Pons (tissue), 1 donor: ENCODE measurements around the gene FBL.

Source experiments
- DNase-seq: peaks from one replicate; pipeline ENCODE4 v3.0.0-alpha.2; 2016; ENCODE audit warnings: low spot score

The FBL gene

GRCh38 chr19:39842693-39843435, 3.3 kb downstream of the FBL start:
- DNase-seq: no peak

- no peak for DNase-seq
Observed at GRCh38 chr19:39841041-39841440, 5.1 kb downstream of the FBL start.

GRCh38 chr19:39840492-39840891, 5.7 kb downstream of the FBL start:
- no peak for DNase-seq

GRCh38 chr19:39839678-39840327, 6.4 kb downstream of the FBL start:
- DNase-seq: no peak

- DNase-seq: no peak
Observed at GRCh38 chr19:39838569-39838968, 7.6 kb downstream of the FBL start.

GRCh38 chr19:39837978-39838377, 8.2 kb downstream of the FBL start:
- no peak for DNase-seq

GRCh38 chr19:39834287-39834841, 11.8 kb downstream of the FBL start:
- DNase-seq: no peak

GRCh38 chr19:39833464-39834286, 12.5 kb downstream of the FBL start, which contains the start of gene DYRK1B:
DYRK1B (minus strand) TSS chr19:39834162; CDS start chr19:39831867, 2,295 bp downstream.
- DNase-seq: peak; percentile 98

GRCh38 chr19:39833160-39833463, 13.1 kb downstream of the FBL start:
- no peak for DNase-seq

GRCh38 chr19:39832341-39833083, 13.7 kb downstream of the FBL start:
- no peak for DNase-seq

- DNase-seq: no peak
Observed at GRCh38 chr19:39831679-39832078, 14.5 kb downstream of the FBL start.

- no peak for DNase-seq
Observed at GRCh38 chr19:39830847-39831246, 15.3 kb downstream of the FBL start.

- DNase-seq: no peak
Observed at GRCh38 chr19:39830406-39830805, 15.8 kb downstream of the FBL start.

- no peak for DNase-seq
Observed at GRCh38 chr19:39829702-39830275, 16.4 kb downstream of the FBL start.

- no peak for DNase-seq
Observed at GRCh38 chr19:39828654-39829032, 17.5 kb downstream of the FBL start.

GRCh38 chr19:39828015-39828653, 18.0 kb downstream of the FBL start:
- DNase-seq: no peak

GRCh38 chr19:39827216-39827615, 19.0 kb downstream of the FBL start:
- no peak for DNase-seq

- DNase-seq: no peak
Observed at GRCh38 chr19:39826311-39826945, 19.8 kb downstream of the FBL start.

- DNase-seq: no peak
Observed at GRCh38 chr19:39825531-39826076, 20.6 kb downstream of the FBL start.

- no peak for DNase-seq
Observed at GRCh38 chr19:39825093-39825463, 21.1 kb downstream of the FBL start.
